GM12878 (cell line): ENCODE results near the gene TMPRSS7. TPM values are rescaled to one million over a fixed set of nuclear protein-coding genes. Genes with fewer than 3 reads are reported as not detected.

Source experiments
- ATAC-seq: fragments of 200-7000 bp; cut with Tn5 transposase; 3 replicates; pipeline ENCODE4 v1.9.1; 2020; ENCODE audit warnings: mild to moderate bottlenecking, moderate library complexity
- BruUV-seq: library from RNA; stranded (reverse); fragments of 400-500 nt; replicated peaks from 2 replicates; lab custom pipeline; 2021; lab: Mats Ljungman, UMichigan
- CTCF ChIA-PET: fragments of 300-600 bp; sonication (Branson Sonifier 250); formaldehyde crosslinking; extraction: SDS; loops from one replicate; lab custom pipeline; 2021; ENCODE audit warnings: inconsistent platforms; lab: Yijun Ruan, JAX
- POLR2A ChIA-PET: fragments of 350-600 bp; formaldehyde crosslinking; extraction: SDS; loops from one replicate; lab custom pipeline; 2021; ENCODE audit warnings: inconsistent platforms; lab: Charles Lee
- RAD21 ChIA-PET: fragments of 300-600 bp; sonication (Branson Sonifier 250); formaldehyde crosslinking; loops from one replicate; lab custom pipeline; 2023; ENCODE audit warnings: antibody characterized with exemption; ENCODE audit not compliant: unreplicated experiment; lab: Charles Lee
- SMC1A ChIA-PET: fragments of 300-600 bp; sonication (Branson Sonifier 250); formaldehyde crosslinking; loops from one replicate; lab custom pipeline; 2023; ENCODE audit not compliant: unreplicated experiment, uncharacterized antibody; lab: Charles Lee
- DNase-seq: peaks from one replicate; pipeline ENCODE4 v3.0.0-alpha.2; 2011; ENCODE audit warnings: low read depth, low spot score
- FAIRE-seq: peaks from 3 replicates; lab custom pipeline; 2011; peaks lifted over from hg19 to GRCh38; lab: Jason Lieb, UNC
- H2AFZ ChIP-seq: 2 replicates; pipeline ENCODE4 v1.6.0; 2011; ENCODE audit warnings: low read depth, low read length, control low read depth; ENCODE audit not compliant: control insufficient read depth
- H3K27ac ChIP-seq: 2 replicates; pipeline ENCODE4 v1.5.1; 2011; ENCODE audit warnings: control low read depth; ENCODE audit not compliant: control insufficient read depth, insufficient read depth
- H3K27me3 ChIP-seq, 2 experiments: replicated peaks in 1 of 2; 2 replicates each; pipeline versions ENCODE4 v1.6.0 to v1.6.1; 2011; ENCODE audit warnings: low read length in 1 of 2; ENCODE audit not compliant: control insufficient read depth in 2 of 2, insufficient read depth in 2 of 2
- H3K36me3 ChIP-seq, 2 experiments: 2 replicates each; pipeline ENCODE4 v1.5.1; 2011; ENCODE audit warnings: low read length in 1 of 2; ENCODE audit not compliant: control insufficient read depth in 2 of 2, insufficient read depth in 2 of 2
- H3K4me1 ChIP-seq: 2 replicates; pipeline ENCODE4 v1.6.1; 2011; ENCODE audit warnings: mild to moderate bottlenecking, low read length, moderate library complexity, mixed read lengths; ENCODE audit not compliant: control insufficient read depth, insufficient read depth
- H3K4me2 ChIP-seq: 2 replicates; pipeline ENCODE4 v1.6.0; 2011; ENCODE audit warnings: control low read depth; ENCODE audit not compliant: control insufficient read depth, insufficient read depth
- H3K4me3 ChIP-seq: fragments of 200-600 bp; sonication (generic); 2 replicates; pipeline ENCODE4 v1.5.1; 2016
- H3K79me2 ChIP-seq: 2 replicates; pipeline ENCODE4 v1.6.0; 2011; ENCODE audit warnings: low read length; ENCODE audit not compliant: control insufficient read depth, insufficient read depth
- H3K9ac ChIP-seq: 2 replicates; pipeline ENCODE4 v1.8.0; 2011; ENCODE audit warnings: low read length, control low read depth, mixed read lengths; ENCODE audit not compliant: control insufficient read depth, insufficient read depth
- H3K9me3 ChIP-seq: replicated peaks from 3 replicates; pipeline ENCODE4 v1.5.1; 2011; ENCODE audit warnings: mild to moderate bottlenecking, low read length; ENCODE audit not compliant: control insufficient read depth, insufficient read depth
- H4K20me1 ChIP-seq: 2 replicates; pipeline ENCODE4 v1.6.0; 2011; ENCODE audit not compliant: control insufficient read depth, insufficient read depth
- FOXK2 ChIP-seq: fragments of 450-650 bp; IDR thresholded peaks from 2 replicates; pipeline ENCODE4 v1.6.1; 2017; ENCODE audit warnings: mild to moderate bottlenecking, moderate library complexity
- WGBS: methylation state at CpG from one replicate; pipeline ENCODE4 v1.1.6; 2016; ENCODE audit warnings: low lambda C conversion rate; ENCODE audit not compliant: insufficient replicate concordance, insufficient coverage; ENCODE audit errors: missing lambda C conversion rate; 5-methylcytosine and 5-hydroxymethylcytosine counted together
- in situ Hi-C: fragments of 300-500 bp; cut with MboI; formaldehyde crosslinking; loops from 9 replicates; pipeline ENCODE4 v1.14.3; 2018; ENCODE audit warnings: mixed read lengths
- intact Hi-C: fragments of 100-400 bp; cut with micrococcal nuclease; formaldehyde crosslinking; loops from one replicate; pipeline ENCODE4 v1.14.2; 2022; ENCODE audit not compliant: unreplicated experiment
- polyA plus RNA-seq, 11 experiments: library from polyadenylated mRNA; depleted of rRNA in 4 of 11; unstranded in 6 of 11; stranded (reverse) in 5 of 11; fragments of >200 nt; fragmentation: Nextera tagmentation in 4 of 11; fragmentation: Illumina TruSeq in 1 of 11; extraction: Ambion mirVana in 4 of 11; extraction: Trizol in 1 of 11; gene quantifications; 1 replicate in 1 of 11; 2 replicates in 10 of 11; pipeline versions ENCODE4 v1.2.1 to v1.2.3, GENCODE V29; 2011 to 2016; ENCODE audit warnings: inconsistent platforms in 2 of 11, missing spikeins in 2 of 11, low read depth in 1 of 11
- total RNA-seq, 4 experiments: library from RNA; depleted of rRNA in 3 of 4; stranded (reverse); fragments of >200 nt in 3 of 4; fragmentation: Illumina TruSeq in 1 of 4; extraction: Trizol in 1 of 4; gene quantifications; 2 replicates each; pipeline versions ENCODE4 v1.2.1 to v1.2.3, GENCODE V29; 2013 to 2021
- TF ChIP-seq, protein P1 (sequence below): IDR thresholded peaks from 2 replicates; pipeline ENCODE4 v1.6.1; 2011; ENCODE audit warnings: borderline replicate concordance, low read depth, mild to moderate bottlenecking, moderate library complexity, low read length; ENCODE audit not compliant: insufficient read depth, poor library complexity, severe bottlenecking
- TF ChIP-seq, protein P2 (sequence below): fragments of 450-650 bp; IDR thresholded peaks from 2 replicates; pipeline ENCODE4 v1.6.1; 2016; ENCODE audit warnings: mild to moderate bottlenecking

Gene TMPRSS7
- total and polyA plus RNA-seq, 10 of the 15 experiments (the other 5 are each of a cell fraction or from before 2014, with no cell fraction given) = 0.03 TPM; not detected in 9

DNA sequence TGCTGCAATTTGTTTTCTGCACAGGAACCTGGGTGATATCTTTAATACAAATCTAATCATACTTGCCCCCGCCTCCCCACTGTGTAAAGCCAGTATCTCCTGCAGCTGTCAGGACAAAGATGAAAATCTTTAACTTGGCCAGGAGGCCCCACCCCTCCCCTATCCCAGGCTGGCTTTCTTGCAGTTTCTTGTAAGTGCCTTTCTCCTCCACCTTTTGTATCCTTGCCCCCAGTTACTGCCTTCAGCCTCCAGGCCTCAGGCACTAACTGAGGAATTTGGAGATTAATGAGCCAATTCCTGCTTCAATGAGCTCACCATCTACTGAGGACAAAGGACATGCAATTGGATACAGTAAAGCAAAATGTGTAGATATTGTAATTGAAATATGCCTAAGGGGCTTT, 92.0 kb downstream of the TMPRSS7 start:
- TF ChIP-seq, protein P1, sequence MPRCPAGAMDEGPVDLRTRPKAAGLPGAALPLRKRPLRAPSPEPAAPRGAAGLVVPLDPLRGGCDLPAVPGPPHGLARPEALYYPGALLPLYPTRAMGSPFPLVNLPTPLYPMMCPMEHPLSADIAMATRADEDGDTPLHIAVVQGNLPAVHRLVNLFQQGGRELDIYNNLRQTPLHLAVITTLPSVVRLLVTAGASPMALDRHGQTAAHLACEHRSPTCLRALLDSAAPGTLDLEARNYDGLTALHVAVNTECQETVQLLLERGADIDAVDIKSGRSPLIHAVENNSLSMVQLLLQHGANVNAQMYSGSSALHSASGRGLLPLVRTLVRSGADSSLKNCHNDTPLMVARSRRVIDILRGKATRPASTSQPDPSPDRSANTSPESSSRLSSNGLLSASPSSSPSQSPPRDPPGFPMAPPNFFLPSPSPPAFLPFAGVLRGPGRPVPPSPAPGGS = no peak
- no peak for TF ChIP-seq FOXK2
- TF ChIP-seq, protein P2, sequence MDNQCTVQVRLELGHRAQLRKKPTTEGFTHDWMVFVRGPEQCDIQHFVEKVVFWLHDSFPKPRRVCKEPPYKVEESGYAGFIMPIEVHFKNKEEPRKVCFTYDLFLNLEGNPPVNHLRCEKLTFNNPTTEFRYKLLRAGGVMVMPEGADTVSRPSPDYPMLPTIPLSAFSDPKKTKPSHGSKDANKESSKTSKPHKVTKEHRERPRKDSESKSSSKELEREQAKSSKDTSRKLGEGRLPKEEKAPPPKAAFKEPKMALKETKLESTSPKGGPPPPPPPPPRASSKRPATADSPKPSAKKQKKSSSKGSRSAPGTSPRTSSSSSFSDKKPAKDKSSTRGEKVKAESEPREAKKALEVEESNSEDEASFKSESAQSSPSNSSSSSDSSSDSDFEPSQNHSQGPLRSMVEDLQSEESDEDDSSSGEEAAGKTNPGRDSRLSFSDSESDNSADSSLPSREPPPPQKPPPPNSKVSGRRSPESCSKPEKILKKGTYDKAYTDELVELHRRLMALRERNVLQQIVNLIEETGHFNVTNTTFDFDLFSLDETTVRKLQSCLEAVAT = peak; percentile 39
- Histone ChIP-seq H3K27ac (peak overlapping the region; percentile 99), H2AFZ (no peak overlapping the region), H3K79me2 (peaks cover 91% of the 10 kb centered on the region), H4K20me1 (no peaks in the 10 kb centered on the region), H3K4me3 (peak overlapping the region; percentile 78), H3K36me3 (peaks cover 5 to 18% of the 10 kb centered on the region in 2 experiments; a peak in 2 of 4 replicates), H3K4me2 (peak overlapping the region; percentile 95), H3K4me1 (peaks cover 62% of the 10 kb centered on the region), H3K9me3 (no peaks in the 10 kb centered on the region), H3K27me3 (no peaks in the 10 kb centered on the region), H3K9ac (peak overlapping the region; percentile 98)
- ATAC-seq = no peak
- FAIRE-seq = no peak
- DNase-seq = no peak
- WGBS = 44% methylated on average over 1 of the region's 1 CpG
- BruUV-seq = no TSS peak
- in situ Hi-C loops = no loop called here
- intact Hi-C loops = no loop called here
- ChIA-PET CTCF (interaction anchor here (1.7 to 18.1 kb wide), 3 partner anchors 9 to 15 kb away, joined by 5 to 226 read pairs (median 16); no protein-coding TSS in a partner anchor), RAD21 (interaction anchor here (0.9 to 17.9 kb wide), 4 partner anchors 10 to 372 kb away, joined by 3 to 457 read pairs (median 28); no protein-coding TSS in a partner anchor), POLR2A (interaction anchor here (1.0 to 12.8 kb wide), 3 partner anchors 9 to 434 kb away, joined by 3 to 345 read pairs (median 3); partner anchors contain the start of gene CD200), SMC1A (interaction anchor here (1.4 to 18.5 kb wide), 7 partner anchors 9 to 428 kb away, joined by 3 to 489 read pairs (median 11); partner anchors contain the start of genes GCSAM and SLC9C1)
